ENCODE data around the gene KLHL42.

The KLHL42 gene

DNA sequence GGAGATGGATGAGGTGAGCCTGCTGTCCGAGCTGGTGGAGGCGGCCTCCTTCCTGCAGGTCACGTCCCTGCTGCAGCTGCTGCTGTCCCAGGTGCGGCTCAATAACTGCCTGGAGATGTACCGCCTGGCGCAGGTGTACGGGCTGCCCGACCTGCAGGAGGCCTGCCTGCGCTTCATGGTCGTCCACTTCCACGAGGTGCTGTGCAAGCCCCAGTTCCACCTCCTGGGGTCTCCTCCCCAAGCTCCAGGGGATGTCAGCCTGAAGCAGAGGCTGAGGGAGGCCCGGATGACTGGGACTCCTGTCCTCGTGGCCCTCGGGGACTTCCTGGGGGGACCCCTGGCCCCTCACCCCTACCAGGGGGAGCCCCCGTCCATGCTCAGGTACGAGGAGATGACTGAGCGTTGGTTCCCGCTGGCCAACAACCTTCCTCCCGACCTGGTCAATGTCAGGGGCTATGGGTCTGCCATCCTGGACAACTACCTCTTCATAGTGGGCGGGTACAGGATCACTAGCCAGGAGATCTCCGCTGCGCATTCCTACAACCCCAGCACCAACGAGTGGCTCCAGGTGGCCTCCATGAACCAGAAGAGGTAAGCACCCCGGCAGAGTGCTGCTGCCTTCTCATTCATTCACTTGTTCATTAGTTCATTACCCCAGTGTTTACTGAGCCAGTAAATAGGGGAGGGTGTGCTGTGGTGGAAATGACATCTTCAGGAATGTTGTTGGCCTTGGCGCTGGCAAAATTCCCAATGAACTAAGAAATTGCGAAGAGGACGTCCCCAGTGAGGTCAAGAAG, 777 bp downstream of the KLHL42 start:
- peak; percentile 70 for DNase-seq (ENCODE audit: low read depth)

DNA sequence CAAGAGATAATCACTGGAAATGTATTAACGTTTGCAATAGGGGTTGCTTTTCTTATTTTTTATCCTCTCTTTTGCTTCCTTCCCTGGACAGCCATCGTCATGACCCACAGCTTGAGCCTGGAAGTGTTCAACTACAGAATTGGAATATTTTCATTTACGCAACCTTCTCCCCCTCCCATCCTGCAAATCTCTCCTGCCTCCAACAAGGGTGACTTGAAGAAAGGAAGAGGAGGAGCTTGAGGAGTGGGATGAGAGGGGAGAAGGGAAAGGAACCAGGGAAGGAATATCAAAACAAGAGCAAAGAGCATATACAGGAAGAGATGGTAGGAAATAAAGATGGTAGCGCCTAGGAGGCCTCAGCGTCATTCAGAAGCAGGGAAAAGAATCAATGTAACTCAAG, 1.6 kb downstream of the KLHL42 start:
- peak; percentile 61 for DNase-seq (ENCODE audit: low read depth)

DNA sequence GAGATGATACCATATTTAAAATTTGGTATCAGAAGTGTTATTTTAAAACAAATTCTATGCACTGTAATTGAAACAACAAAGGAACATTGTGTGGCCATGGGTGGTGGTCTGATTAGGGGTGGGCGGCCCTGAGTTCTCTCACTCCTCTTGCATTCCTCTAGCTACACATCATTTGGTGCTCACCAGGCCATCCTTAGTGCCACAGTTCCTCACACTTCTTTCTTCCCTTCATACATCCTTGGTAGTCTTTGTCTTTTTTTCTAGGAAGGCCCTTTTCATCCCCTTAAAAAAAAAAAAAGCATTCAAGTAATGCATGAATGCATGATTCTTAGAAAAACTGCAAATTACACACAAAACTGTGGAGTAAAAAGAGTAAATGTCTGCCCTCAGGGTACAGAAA, 2.4 kb downstream of the KLHL42 start:
- DNase-seq (ENCODE audit: low read depth): no peak

DNA sequence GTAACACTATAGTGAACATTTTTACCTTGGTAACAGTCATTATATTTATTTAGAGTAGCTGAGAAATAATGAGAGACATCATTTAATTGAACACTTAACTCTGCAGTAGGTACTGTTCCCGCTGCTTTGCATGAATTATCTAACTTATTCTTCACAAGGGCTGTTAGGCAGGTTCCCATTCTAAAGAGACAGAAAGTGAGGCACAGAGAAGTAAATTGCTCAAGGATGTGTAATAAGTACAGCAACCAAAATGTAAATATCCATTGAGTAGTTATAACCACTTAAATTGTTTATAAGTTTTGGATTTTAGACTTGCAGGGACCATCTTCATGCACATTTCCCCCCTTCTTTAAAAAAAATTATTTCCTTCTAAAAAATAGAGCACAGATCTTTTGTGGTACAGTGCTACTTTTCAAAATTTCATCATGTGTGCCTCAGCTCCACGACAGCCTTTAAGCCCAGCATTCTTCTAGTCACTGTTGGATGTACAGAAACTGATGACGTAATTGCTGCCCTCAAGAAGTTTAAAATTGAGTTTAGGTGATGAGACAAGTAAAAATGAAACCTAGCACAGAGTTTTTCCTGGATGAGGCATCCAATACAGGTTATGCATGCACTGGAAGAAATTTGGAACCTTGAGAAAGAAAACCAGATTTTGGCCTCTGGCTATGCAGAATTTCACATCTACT, 6.0 kb downstream of the KLHL42 start:
- no peak for DNase-seq (ENCODE audit: low read depth)

DNA sequence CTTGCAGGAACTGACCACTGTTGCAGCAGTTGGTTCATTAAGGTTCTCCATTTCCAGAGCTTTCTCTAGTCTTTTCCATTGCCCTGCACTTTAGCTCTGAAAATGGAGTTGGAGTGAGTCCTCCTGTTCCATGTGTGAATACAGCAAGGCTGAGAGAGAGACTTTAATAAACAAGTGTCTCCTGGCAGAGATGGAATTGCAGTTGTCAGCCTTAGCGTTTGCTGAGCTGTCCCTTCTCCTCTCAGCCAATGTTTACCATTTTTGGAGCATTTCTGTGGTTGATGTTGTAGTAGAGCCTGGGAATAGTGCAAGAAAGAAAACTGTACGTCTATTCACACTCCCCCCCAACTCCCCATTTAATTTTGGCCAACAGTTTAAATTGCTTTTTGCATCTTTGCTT, 7.5 kb downstream of the KLHL42 start:
- peak; percentile 14 for DNase-seq (ENCODE audit: low read depth)

DNA sequence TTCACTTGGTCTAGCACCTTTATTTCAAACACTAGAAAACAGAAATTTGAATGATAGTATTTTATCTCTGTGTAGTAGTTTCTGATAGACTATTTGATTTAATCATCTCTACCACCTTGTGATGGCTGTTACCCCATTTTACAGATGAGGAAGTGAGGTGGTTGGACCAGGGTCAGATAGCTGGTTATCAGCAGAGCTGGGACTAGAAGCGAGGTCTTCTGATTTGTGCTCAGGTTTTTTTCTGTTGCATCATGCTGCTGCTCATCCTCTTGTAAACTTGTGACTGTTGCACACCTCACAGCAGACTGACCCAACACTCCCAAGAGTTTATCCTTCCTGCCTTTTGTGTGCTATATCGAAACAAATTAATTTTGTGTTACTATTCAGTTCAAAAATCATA, 10.1 kb downstream of the KLHL42 start:
- no peak for DNase-seq (ENCODE audit: low read depth)

DNA sequence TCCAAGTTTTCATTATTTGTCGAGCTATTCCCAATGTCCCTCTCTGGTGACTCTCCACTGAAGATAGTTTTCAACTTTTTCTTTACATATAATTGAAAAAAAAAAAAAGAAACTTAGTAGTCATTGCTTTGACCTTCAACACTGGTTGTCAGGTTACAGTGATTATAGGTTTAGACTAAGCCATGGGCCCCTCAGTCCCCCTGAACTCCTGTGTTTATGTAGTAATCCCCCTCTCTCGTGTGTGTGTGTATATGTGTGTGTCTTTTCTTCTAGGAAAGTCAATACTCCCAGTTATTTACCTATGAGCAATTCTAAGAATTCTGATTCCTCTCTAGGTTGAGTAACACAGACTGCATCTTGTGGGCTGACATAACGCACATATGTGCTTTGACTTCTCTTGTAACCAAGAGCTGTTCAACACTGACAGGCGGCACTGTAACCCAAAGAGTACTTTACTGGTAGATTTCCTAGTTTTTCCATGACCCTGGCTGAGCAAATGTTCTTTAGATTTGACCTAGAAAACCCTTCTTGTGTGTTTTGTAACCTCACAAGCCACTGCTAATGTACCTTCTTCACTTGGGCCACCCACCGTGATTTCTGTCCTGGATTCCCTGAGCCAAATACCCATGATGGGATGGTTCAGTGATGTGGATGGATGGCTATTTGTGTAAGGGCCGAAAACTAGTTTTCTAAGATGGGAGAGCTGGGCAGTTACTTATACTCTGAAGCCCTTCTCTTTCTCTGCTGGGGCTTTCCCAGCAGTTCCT, 15.0 kb downstream of the KLHL42 start:
- DNase-seq (ENCODE audit: low read depth): no peak

DNA sequence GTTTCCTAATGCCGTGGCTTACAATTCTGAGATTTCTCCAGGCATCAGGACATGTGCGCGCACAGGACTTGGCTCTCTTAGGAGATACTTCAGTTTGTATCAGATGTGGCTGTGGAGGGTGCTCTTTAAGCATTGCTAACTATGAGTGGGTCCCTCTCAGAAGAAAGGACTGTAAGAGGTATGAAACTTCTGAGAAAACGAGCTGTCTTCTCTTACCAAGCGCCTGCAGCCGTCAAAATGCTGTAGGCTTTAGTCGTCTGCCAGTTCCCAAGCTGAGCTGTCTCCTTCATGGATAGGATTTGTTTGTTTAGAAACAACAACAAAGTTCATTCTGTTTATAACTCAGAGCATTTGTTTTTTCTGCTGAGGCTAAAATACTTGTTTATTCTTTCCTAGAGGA, 16.1 kb downstream of the KLHL42 start:
- no peak for DNase-seq (ENCODE audit: low read depth)

DNA sequence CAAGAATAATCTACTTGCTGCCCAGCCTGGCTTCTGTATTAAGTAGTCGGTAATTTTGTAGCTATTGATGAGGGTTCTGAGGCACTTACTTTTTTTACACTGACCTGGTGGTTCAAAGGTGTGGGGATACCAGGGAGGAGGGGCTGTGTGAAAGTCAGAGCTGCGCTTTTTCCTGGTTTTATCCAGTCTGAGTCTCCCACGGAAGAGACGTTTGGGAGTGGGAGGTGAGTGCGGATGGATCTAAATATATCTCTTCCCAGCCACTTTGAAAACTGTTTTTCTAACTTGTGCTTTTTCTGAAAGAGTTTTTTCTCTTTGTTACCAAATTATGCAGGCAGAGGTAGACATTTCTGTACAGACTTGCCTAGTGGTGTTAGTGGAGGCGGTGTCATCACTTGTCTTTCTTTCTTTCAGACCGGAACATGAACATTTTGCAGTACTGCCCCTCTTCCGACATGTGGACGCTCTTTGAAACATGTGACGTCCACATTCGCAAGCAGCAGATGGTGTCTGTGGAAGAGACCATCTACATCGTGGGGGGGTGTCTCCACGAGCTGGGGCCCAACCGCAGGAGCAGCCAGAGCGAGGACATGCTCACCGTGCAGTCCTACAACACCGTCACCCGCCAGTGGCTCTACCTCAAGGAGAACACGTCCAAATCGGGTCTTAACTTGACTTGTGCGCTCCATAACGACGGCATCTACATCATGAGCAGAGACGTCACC, 17.4 kb downstream of the KLHL42 start:
- no peak for DNase-seq (ENCODE audit: low read depth)

DNA sequence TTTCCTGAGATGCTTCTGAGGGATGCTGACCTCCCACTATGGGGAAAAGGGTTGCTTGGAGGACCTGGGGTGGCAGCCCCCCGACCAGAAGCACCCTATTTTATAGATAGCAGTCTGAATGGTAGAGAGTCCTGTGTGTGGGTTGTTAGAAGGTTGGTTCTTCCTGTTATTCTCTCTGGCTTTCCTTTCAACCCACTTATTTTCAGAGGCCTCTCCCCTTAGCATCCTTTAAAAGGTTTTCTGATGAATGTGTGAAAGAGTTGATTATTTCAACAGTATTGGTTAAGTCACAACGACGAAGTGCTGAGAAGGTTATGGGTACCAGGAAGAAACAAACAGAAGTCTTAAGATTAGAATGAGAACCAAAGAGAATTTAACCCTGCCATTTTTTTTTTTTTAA, 20.8 kb downstream of the KLHL42 start:
- DNase-seq (ENCODE audit: low read depth): no peak

DNA sequence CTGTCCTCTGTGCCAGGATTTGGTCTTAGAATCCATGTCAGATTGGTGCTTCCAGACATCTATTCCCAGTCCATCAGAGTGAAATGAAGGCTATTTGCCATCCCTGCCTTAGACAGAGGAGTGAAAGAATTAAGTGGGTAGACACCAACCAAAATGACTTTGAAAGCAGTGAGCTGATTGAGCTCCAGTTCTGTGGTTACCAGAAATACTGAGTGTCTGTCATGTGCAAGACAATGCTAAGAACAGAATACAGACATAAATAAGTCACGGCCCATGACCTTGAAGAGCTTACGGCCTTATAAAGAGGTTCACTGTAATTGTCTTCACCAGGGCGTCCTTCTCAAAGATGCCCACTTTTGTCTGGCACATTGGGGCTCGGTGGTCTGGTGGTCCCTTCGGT, 21.6 kb downstream of the KLHL42 start:
- DNase-seq (ENCODE audit: low read depth): no peak

DNA sequence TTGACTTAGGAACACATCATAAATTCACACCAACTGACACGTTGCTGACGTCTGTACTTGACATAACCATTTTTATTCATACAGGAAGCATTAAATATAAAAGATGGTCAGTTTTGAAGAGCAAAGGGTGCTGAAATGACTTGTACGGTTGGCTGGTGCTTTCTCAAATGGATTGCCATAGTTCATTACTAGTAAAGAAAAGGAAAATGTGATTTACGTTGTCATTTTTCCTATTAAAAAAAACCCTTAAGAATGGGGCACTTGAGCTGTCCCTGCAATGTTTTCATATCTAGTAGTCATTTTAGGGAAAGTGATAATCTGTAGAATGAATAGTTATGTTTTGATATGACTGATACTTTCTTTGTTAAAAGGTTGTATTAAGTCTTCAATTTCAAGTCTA, 22.5 kb downstream of the KLHL42 start:
- DNase-seq (ENCODE audit: low read depth): no peak

DNA sequence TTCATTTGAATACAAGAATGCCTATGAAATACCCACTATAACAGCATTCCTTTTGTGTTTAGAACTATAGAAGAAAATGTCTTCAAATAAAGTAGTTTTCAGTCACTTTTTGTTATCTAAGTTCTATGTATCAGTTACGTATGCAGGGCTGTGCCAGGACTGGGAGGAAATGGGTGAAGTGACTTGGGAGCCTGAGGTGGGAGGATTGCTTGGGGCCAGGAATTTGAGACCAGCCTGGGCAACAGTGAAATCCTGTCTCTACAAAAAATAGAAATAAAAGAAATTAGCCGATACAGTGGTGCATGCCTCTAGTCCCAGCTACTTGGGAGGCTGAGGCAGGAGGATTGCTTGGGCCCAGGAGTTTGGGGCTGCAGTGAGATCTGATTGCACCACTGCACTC, 22.9 kb downstream of the KLHL42 start:
- DNase-seq (ENCODE audit: low read depth): no peak

DNA sequence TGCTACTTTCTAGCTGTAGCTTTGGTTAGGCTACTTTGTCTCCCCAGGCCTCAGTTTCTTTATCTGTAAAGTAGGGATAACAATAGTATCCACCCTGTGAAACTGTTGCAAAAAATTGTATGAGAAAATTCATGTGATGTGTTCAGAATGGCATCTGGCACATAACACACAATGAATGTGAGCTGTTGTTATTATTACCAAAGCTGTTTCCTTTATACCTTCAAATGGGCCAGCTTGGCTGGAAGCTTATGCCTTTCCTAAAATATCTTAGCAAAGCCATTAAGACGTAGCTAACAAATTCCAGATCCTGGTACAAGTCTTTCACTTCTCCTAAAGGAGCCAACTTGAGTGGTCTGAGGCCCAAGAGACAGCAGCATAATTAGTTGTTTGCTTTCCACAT, 25.2 kb downstream of the KLHL42 start:
- no peak for DNase-seq (ENCODE audit: low read depth)

DNA sequence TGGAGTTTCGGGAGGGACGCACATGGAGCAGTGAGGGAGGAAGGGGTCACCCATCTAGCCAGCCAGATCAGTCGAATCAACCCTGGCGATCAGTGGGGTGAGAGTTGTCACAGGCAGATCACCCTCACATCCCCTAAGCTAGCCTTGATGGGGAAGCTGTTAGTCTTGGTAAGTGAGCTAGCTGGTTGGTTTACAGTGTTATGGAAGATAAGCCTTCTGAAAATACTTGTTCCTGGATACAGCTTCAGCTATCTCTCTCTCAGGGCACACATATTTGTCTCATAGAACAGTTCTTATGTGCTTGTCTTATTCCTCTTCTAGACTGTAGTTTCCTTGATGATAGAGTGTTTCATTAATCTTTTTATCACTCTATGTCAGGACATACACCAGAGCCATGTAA, 26.2 kb downstream of the KLHL42 start:
- no peak for DNase-seq (ENCODE audit: low read depth)

DNA sequence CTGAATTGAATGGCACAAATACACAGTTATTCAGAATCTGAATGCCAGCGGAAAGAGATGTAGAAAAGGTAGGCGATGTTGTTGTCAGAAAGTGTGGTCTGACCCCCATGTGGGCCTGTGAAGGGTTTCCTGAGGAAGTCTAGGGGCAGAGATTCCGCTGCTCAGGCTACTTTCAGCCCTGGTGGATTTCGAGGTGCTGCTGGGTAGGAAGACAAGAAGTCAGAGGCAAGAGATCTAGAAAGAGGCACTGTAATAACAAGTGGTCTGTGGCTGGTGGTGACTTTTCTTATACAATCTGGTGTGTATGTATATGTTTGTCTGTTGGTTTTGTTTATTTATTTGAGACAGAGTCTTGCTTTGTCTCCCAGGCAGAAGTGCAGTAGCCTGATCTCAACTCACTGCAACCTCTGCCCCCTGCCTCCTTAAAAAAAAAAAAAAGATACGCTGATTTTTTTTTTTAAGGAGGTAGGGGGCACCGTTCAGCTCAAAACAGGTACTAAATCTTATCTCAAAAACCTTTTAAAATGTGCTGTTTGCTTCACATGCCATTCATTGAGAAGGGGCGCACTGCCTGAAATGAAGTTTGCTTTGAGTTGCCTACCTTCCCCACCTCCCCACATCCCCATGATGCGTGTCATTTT, 27.1 kb downstream of the KLHL42 start:
- DNase-seq (ENCODE audit: low read depth): no peak

DNA sequence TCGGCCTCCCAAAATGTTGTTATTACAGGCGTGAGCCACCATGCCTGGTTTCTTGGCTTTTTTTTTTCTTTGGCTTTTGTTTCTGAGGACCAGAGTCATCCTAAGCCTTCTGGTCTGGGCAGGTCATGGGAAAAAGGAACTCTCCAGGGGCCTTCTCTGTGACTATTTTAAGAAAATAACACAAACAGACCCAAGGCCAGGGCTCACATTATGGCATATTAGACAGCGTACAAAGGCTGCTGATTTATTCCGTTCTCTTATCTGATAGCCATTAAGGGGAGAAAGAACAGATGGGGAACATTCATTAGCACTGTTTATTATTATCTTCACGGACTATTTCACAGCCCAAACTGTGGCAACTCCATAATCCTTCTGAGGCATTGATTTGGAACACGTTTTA, 28.8 kb downstream of the KLHL42 start:
- no peak for DNase-seq (ENCODE audit: low read depth)

DNA sequence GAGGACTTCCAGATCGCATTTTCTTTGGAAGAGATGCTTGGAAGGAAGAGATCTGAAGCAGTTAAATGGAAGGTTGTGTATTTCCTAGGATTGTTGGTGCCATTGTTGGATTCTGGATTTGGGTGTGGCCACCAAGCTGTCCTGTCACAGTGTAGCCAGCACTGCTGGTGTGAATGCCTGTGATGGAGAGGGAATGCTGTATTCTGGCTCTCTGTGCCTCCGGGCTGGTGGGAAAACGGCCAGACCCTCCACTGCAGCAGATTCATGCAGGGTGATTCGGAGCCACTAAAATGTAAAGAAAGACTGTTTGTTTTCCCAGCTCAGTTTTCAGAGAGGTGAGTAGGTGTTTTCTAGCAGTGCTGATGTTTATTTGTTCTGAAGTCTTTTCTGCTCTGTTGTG, 30.7 kb downstream of the KLHL42 start:
- no peak for DNase-seq (ENCODE audit: low read depth)

DNA sequence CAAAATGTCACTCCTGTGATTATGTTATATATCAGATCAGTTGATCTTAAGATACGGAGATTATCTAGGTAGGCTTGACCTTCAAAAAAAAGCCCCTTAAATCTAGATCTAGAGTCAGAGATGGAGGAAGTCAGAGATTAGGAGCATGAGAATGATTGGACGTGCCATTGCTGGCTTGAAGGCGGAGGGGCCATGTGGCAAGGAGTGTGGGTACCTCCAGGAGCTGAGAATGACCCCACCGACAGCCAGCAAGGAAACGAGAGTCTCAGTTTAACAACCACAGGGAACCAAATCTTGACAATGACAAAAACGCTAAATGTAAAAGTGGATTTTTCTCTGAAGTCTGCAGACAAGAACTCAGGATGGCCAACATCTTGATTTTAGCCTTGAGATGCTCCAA, 32.5 kb downstream of the KLHL42 start:
- no peak for DNase-seq (ENCODE audit: low read depth)

DNA sequence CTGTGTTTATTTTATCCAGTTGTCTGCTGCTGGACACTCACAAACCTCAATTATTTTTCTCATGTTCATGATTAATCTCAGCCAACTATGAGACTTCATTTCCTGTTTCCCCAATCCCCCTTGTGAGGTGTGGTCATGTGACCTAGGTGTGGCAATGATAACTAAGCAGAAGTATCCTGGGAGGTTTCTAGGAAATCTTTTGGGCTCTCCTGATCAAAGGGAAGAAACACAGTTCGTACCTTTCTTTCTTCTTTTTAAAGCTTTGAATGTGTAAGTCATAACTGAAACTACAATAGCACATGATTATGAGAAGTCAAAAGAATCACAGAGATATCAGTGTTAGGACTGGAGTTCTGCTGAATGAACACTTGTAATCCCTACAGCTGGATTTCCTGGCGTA, 34.4 kb downstream of the KLHL42 start:
- no peak for DNase-seq (ENCODE audit: low read depth)

DNA sequence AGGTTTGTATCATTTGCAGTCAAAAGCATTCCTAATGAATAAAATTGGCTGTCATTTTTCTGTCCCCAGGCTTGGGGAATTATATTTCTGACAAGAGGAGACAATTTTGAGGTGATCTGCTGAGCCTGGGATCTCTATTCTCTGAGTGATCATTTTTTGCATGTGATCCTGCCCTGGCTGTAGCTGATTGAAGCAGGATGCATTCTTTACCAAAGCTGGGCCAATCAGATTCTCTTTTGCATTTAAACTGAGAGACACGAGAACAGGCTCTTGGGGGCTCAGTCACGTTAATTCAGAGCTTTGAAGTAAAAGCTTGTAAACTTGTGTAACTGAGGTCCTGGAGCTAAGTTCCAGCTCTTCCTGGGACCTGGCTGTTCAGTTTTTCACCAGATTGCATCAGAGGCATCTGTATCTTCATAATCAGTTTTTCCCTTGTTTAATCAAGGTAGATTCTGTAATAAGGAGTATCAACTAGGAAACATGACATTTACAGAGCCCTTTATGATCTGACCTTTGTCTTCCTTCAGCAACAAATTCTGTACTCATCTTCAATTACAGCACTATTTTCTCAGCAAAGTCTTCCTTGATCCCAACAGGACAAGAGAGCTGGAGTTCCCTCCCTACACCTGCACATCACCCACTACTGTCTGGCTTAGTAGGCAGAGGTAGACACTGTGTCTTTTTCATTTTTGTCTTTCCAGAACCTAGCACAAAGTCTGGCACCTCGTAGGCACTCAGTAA, 35.0 kb downstream of the KLHL42 start:
- DNase-seq (ENCODE audit: low read depth): no peak

All from fibroblast of gingiva (primary cell).